ENCODE results near the gene ROS1.

The ROS1 gene

GRCh38 chr6:117309611-117310010 lies 116.1 kb downstream of the ROS1 start:
- in situ Hi-C loops (cut with MboI; ENCODE audit: low sequenced_read_pairs, unreplicated experiment) = no loop called here
- no peak for DNase-seq (ENCODE audit: low spot score)
- TF ChIP-seq CTCF (IDR thresholded peaks at IDR 0.05; ENCODE audit: borderline replicate concordance, control extremely low read depth, extremely low read depth, insufficient read depth, missing control alignments) = no peak

GRCh38 chr6:117309069-117309468 lies 116.7 kb downstream of the ROS1 start:
- in situ Hi-C loops (cut with MboI; ENCODE audit: low sequenced_read_pairs, unreplicated experiment) = no loop called here
- DNase-seq (ENCODE audit: low spot score) = no peak
- TF ChIP-seq CTCF (IDR thresholded peaks at IDR 0.05; ENCODE audit: borderline replicate concordance, control extremely low read depth, extremely low read depth, insufficient read depth, missing control alignments) = no peak

- no peak for TF ChIP-seq CTCF (IDR thresholded peaks at IDR 0.05; ENCODE audit: borderline replicate concordance, control extremely low read depth, extremely low read depth, insufficient read depth, missing control alignments)
- in situ Hi-C loops (cut with MboI; ENCODE audit: low sequenced_read_pairs, unreplicated experiment) = no loop called here
- no peak for DNase-seq (ENCODE audit: low spot score)
Measured at GRCh38 chr6:117307655-117308054, 118.1 kb downstream of the ROS1 start.

GRCh38 chr6:117306227-117306790 lies 119.4 kb downstream of the ROS1 start:
- no peak for TF ChIP-seq CTCF (IDR thresholded peaks at IDR 0.05; ENCODE audit: borderline replicate concordance, control extremely low read depth, extremely low read depth, insufficient read depth, missing control alignments)
- in situ Hi-C loops (cut with MboI; ENCODE audit: low sequenced_read_pairs, unreplicated experiment) = no loop called here
- DNase-seq (ENCODE audit: low spot score) = no peak

- in situ Hi-C loops (cut with MboI; ENCODE audit: low sequenced_read_pairs, unreplicated experiment) = no loop called here
- no peak for TF ChIP-seq CTCF (IDR thresholded peaks at IDR 0.05; ENCODE audit: borderline replicate concordance, control extremely low read depth, extremely low read depth, insufficient read depth, missing control alignments)
- DNase-seq (ENCODE audit: low spot score) = no peak
Measured at GRCh38 chr6:117304446-117304845, 121.3 kb downstream of the ROS1 start.

GRCh38 chr6:117303323-117303722 lies 122.4 kb downstream of the ROS1 start:
- no peak for TF ChIP-seq CTCF (IDR thresholded peaks at IDR 0.05; ENCODE audit: borderline replicate concordance, control extremely low read depth, extremely low read depth, insufficient read depth, missing control alignments)
- in situ Hi-C loops (cut with MboI; ENCODE audit: low sequenced_read_pairs, unreplicated experiment) = no loop called here
- DNase-seq (ENCODE audit: low spot score) = no peak

GRCh38 chr6:117298941-117299340 lies 126.8 kb downstream of the ROS1 start:
- no peak for TF ChIP-seq CTCF (IDR thresholded peaks at IDR 0.05; ENCODE audit: borderline replicate concordance, control extremely low read depth, extremely low read depth, insufficient read depth, missing control alignments)
- in situ Hi-C loops (cut with MboI; ENCODE audit: low sequenced_read_pairs, unreplicated experiment) = no loop called here

More at GRCh38 chr6:117298941-117299340, 126.8 kb downstream of the ROS1 start:
- DNase-seq (ENCODE audit: low spot score) = no peak
